ENCODE results near the gene NOTUM. TPM values are rescaled to one million over a fixed set of nuclear protein-coding genes. Genes with fewer than 3 reads are reported as not detected.
"Not testable (repeated sequence)": the region's sequence is repeated elsewhere in the genome, so short reads cannot be mapped to it uniquely, and the experiment has no call there.

The NOTUM gene
- total RNA-seq, 4 donors from 2014 or later: not detected

GRCh38 chr17:81921537-81921862 lies 39.5 kb downstream of the NOTUM start:
- WGBS, 2 donors: 70 to 85% methylated on average over 3 of the region's 3 CpGs
- no peak for DNase-seq (ENCODE audit: low spot score in 2 of 2)
- Histone ChIP-seq H3K9me3 (no peaks in the 10 kb centered on the region), H3K27ac (no peak overlapping the region), H3K36me3 (peaks cover 0 to 36% (median 3%) of the 10 kb centered on the region in 3 donors), H3K27me3 (no peaks in the 10 kb centered on the region), H3K4me3 (no peak overlapping the region), H3K4me1 (peaks cover 0 to 72% (median 47%) of the 10 kb centered on the region in 4 donors)
- TF ChIP-seq EP300 (IDR thresholded peaks at IDR 0.05): no peak
- TF ChIP-seq POLR2A (IDR thresholded peaks at IDR 0.05): no peak
- TF ChIP-seq CTCF (IDR thresholded peaks at IDR 0.05): no peak

- Histone ChIP-seq H3K4me1 (peaks cover 0 to 71% (median 45%) of the 10 kb centered on the region in 4 donors), H3K4me3 (no peak overlapping the region), H3K36me3 (peaks cover 0 to 38% (median 3%) of the 10 kb centered on the region in 3 donors), H3K27ac (no peak overlapping the region), H3K27me3 (no peaks in the 10 kb centered on the region), H3K9me3 (no peaks in the 10 kb centered on the region)
- no peak for DNase-seq (ENCODE audit: low spot score in 2 of 2)
- TF ChIP-seq CTCF (IDR thresholded peaks at IDR 0.05): no peak
- no peak for TF ChIP-seq POLR2A (IDR thresholded peaks at IDR 0.05)
- TF ChIP-seq EP300 (IDR thresholded peaks at IDR 0.05): no peak
- WGBS, 2 donors: 74 to 79% methylated on average over 29 to 33 of the region's 33 CpGs
These were observed 40.1 kb downstream of the NOTUM start for GRCh38 chr17:81920612-81921536.

GRCh38 chr17:81918832-81919545 lies 42.0 kb downstream of the NOTUM start:
- H3K27me3 ChIP-seq: no peaks in the 10 kb centered on the region
- peak overlapping the region in 1 of 4 donors; percentile 86 for H3K27ac ChIP-seq
- H3K4me1 ChIP-seq: peaks cover 0 to 53% (median 30%) of the 10 kb centered on the region in 4 donors
- no peak for DNase-seq (ENCODE audit: low spot score in 2 of 2)
- TF ChIP-seq POLR2A (IDR thresholded peaks at IDR 0.05) (no peak), CTCF (IDR thresholded peaks at IDR 0.05) (no peak), EP300 (IDR thresholded peaks at IDR 0.05) (no peak)
- no peak overlapping the region for H3K4me3 ChIP-seq
- 78 to 84% methylated on average over 14 to 15 of the region's 15 CpGs for WGBS, 2 donors
- no peaks in the 10 kb centered on the region for H3K9me3 ChIP-seq
- H3K36me3 ChIP-seq: peaks cover 0 to 56% (median 14%) of the 10 kb centered on the region in 3 donors

DNA sequence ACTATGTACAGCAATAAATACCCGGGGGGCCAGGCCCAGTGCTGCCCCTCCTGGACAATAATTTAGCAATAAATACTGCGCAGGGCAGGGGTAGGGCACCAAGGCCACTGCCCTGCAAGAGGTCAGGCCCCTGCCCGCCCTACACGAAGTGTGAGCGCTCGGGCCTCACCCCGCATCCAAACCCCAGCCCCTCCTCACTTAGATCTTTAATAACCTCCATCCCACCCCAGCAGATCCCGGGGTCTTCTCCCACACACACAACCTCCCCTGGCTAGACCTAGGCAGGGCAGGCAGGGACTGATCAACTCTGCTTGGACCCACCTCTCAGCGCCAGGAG lies 42.7 kb downstream of the NOTUM start:
- DNase-seq (ENCODE audit: low spot score in 2 of 2); H3K27me3 ChIP-seq; H3K9me3 ChIP-seq: not testable (repeated sequence)
- peaks cover 0 to 63% (median 14%) of the 10 kb centered on the region in 3 donors for H3K36me3 ChIP-seq
- WGBS, 2 donors: 28 to 30% methylated on average over 9 of the region's 9 CpGs
- peak overlapping the region in 3 of 4 donors; percentile 44 to 86 (median 76) for H3K27ac ChIP-seq
- peak overlapping the region; percentile 57 to 97 (median 70) for H3K4me3 ChIP-seq
- peaks cover 0 to 46% (median 24%) of the 10 kb centered on the region in 4 donors for H3K4me1 ChIP-seq

DNA sequence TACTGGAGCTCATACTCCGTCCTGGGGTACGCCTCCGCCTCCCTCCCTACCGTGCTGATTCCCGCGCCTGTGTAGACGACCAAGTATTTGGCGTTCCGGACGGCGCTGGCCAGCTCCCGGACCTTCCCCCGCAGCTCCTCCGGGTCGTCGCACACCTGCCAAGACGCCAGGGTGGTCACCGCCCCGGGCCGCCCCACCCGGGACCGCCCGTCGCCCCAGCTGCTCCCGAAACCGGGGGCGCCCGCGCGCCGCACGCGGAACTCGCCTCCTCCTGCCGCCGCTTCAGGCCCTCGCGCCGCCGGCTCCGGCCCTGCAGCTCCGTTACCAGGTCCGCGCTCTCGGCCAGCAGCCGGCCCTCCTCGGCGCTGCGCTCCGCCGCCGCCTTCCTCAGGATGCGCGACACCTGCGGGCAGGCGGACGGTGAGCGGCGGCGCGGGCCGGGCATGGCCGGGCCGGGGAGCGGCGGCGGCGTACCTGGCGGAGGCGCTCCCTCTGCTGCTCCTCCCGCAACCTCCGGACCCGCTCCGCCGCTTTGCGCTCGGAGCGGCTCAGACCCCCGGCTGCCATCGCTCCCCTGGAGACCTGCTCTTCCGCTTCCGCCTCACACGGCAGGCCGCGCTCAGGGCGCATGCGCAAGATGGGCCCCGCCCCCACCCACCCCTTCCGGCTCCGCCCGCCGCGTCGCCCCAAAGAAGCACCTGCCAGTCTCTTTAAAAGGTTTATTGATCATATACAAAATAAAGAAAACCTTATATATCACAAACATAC lies 43.2 kb downstream of the NOTUM start, which contains the start of gene SIRT7:
Gene SIRT7, minus strand, starts transcription at position 612 of the 768 bp plus-strand sequence. Its CDS starts 45 bp downstream, at position 567.
- peak within 1 kb of the TSS; percentile 57 to 97 (median 70) for H3K4me3 ChIP-seq
- H3K9me3 ChIP-seq: no peaks in the 10 kb centered on the region
- WGBS, 2 donors: 2% methylated on average over 32 to 35 of the region's 94 CpGs
- H3K36me3 ChIP-seq: peaks cover 0 to 66% (median 14%) of the 10 kb centered on the region in 3 donors
- TF ChIP-seq CTCF (IDR thresholded peaks at IDR 0.05): no peak
- peak in 1 of 2 donors; percentile 50 for TF ChIP-seq EP300 (IDR thresholded peaks at IDR 0.05)
- no peak for TF ChIP-seq POLR2A (IDR thresholded peaks at IDR 0.05)
- no peaks in the 10 kb centered on the region for H3K27me3 ChIP-seq
- peak; percentile 36 to 51 for DNase-seq (ENCODE audit: low spot score in 2 of 2)
- peaks cover 0 to 41% (median 18%) of the 10 kb centered on the region in 4 donors for H3K4me1 ChIP-seq
- peak within 1 kb of the TSS; percentile 4 to 86 (median 60) for H3K27ac ChIP-seq
